ENCODE measurements around the gene ROM1. TPM values are rescaled to one million over a fixed set of nuclear protein-coding genes. Genes with fewer than 3 reads are reported as not detected.
A peak's percentile ranks its signal among the peaks of the same experiment; 100 is the strongest.
"Not testable (repeated sequence)": the region's sequence is repeated elsewhere in the genome, so short reads cannot be mapped to it uniquely, and the experiment has no call there.

Gene ROM1
- total RNA-seq, 2 donors from 2014 or later, result 1.8 to 4.0 TPM

- WGBS, 2 donors, result 76 to 77% methylated on average over 1 of the region's 1 CpG
- no peak for TF ChIP-seq CTCF (IDR thresholded peaks at IDR 0.05)
- no peak for TF ChIP-seq POLR2A (IDR thresholded peaks at IDR 0.05)
- H3K9me3 ChIP-seq, result no peaks in the 10 kb centered on the region
- intact Hi-C loops (cut with DNase I), result no loop called here
- H3K27me3 ChIP-seq, result no peaks in the 10 kb centered on the region
- no peak for ATAC-seq
- no peak overlapping the region for H3K27ac ChIP-seq
- DNase-seq, result no peak
- no peak overlapping the region for H3K4me3 ChIP-seq
- H3K36me3 ChIP-seq (replicated peaks in 1 of 2; ENCODE audit: insufficient read depth in 1 of 2, low read depth in 2 of 2), result peaks cover 7 to 29% of the 10 kb centered on the region in 2 donors
- peaks cover 27% of the 10 kb centered on the region for H3K4me1 ChIP-seq
These were observed 43.4 kb upstream of the ROM1 start for GRCh38 chr11:62569611-62570010.

- WGBS, 2 donors, result 88 to 95% methylated on average over 5 of the region's 5 CpGs
- H3K9me3 ChIP-seq; H3K27ac ChIP-seq; ATAC-seq; intact Hi-C loops (cut with DNase I); H3K4me3 ChIP-seq; DNase-seq; H3K27me3 ChIP-seq: not testable (repeated sequence)
- peaks cover 36% of the 10 kb centered on the region for H3K4me1 ChIP-seq
- peaks cover 7 to 29% of the 10 kb centered on the region in 2 donors for H3K36me3 ChIP-seq (replicated peaks in 1 of 2; ENCODE audit: insufficient read depth in 1 of 2, low read depth in 2 of 2)
These were observed 42.2 kb upstream of the ROM1 start for GRCh38 chr11:62570903-62571302.

- ATAC-seq; intact Hi-C loops (cut with DNase I); H3K9me3 ChIP-seq; H3K27ac ChIP-seq; H3K27me3 ChIP-seq; H3K4me3 ChIP-seq; DNase-seq: not testable (repeated sequence)
- H3K36me3 ChIP-seq (replicated peaks in 1 of 2; ENCODE audit: insufficient read depth in 1 of 2, low read depth in 2 of 2), result peaks cover 7 to 25% of the 10 kb centered on the region in 2 donors
- peaks cover 42% of the 10 kb centered on the region for H3K4me1 ChIP-seq
- 74 to 83% methylated on average over 5 of the region's 5 CpGs for WGBS, 2 donors
These were observed 41.6 kb upstream of the ROM1 start for GRCh38 chr11:62571493-62571892.

GRCh38 chr11:62572431-62572830, 40.6 kb upstream of the ROM1 start:
- DNase-seq, result no peak
- TF ChIP-seq CTCF (IDR thresholded peaks at IDR 0.05), result no peak
- TF ChIP-seq POLR2A (IDR thresholded peaks at IDR 0.05), result no peak
- intact Hi-C loops (cut with DNase I), result no loop called here
- Histone ChIP-seq H3K4me1 (peaks cover 44% of the 10 kb centered on the region), H3K27me3 (no peaks in the 10 kb centered on the region), H3K27ac (peak overlapping the region in 1 of 4 donors; percentile 58), H3K36me3 (replicated peaks in 1 of 2; ENCODE audit: insufficient read depth in 1 of 2, low read depth in 2 of 2) (peaks cover 3 to 18% of the 10 kb centered on the region in 2 donors), H3K9me3 (no peaks in the 10 kb centered on the region), H3K4me3 (peak overlapping the region in 1 of 2 donors; percentile 73)
- 72 to 79% methylated on average over 12 of the region's 12 CpGs for WGBS, 2 donors
- ATAC-seq, result no peak

- H3K9me3 ChIP-seq, result no peaks in the 10 kb centered on the region
- TF ChIP-seq CTCF (IDR thresholded peaks at IDR 0.05), result no peak
- no peak for TF ChIP-seq POLR2A (IDR thresholded peaks at IDR 0.05)
- H3K27me3 ChIP-seq, result no peaks in the 10 kb centered on the region
- peak overlapping the region; percentile 55 to 73 for H3K4me3 ChIP-seq
- intact Hi-C loops (cut with DNase I), result no loop called here
- DNase-seq (peak in 1 of 4 donors; percentile 9), ATAC-seq (no peak)
- peaks cover 44% of the 10 kb centered on the region for H3K4me1 ChIP-seq
- peak overlapping the region; percentile 15 to 91 (median 62) for H3K27ac ChIP-seq
- peaks cover 3 to 16% of the 10 kb centered on the region in 2 donors for H3K36me3 ChIP-seq (replicated peaks in 1 of 2; ENCODE audit: insufficient read depth in 1 of 2, low read depth in 2 of 2)
- 0 to 1% methylated on average over 33 of the region's 33 CpGs for WGBS, 2 donors
These were observed 40.0 kb upstream of the ROM1 start for GRCh38 chr11:62573006-62573591.

Measured in body of pancreas (tissue), 4 donors.